Measurements from ENCODE around the gene POU2AF1.

GRCh38 chr11:111409915-111410314 is 30.8 kb upstream of the POU2AF1 start:
- TF ChIP-seq CTCF (IDR thresholded peaks at IDR 0.05) = no peak
- no peak for TF ChIP-seq POLR2A (IDR thresholded peaks at IDR 0.05)

All from breast epithelium (tissue), 3 donors.